Inferior parietal cortex (tissue), 1 donor: Measurements from ENCODE around the gene C1QTNF5.
"Not testable (repeated sequence)": the region's sequence is repeated elsewhere in the genome, so short reads cannot be mapped to it uniquely, and the experiment has no call there.

Experiments
- DNase-seq: peaks from one replicate; pipeline ENCODE4 v3.0.0-alpha.2; 2016; ENCODE audit errors: extremely low spot score

Gene C1QTNF5, protein sequence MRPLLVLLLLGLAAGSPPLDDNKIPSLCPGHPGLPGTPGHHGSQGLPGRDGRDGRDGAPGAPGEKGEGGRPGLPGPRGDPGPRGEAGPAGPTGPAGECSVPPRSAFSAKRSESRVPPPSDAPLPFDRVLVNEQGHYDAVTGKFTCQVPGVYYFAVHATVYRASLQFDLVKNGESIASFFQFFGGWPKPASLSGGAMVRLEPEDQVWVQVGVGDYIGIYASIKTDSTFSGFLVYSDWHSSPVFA

DNA sequence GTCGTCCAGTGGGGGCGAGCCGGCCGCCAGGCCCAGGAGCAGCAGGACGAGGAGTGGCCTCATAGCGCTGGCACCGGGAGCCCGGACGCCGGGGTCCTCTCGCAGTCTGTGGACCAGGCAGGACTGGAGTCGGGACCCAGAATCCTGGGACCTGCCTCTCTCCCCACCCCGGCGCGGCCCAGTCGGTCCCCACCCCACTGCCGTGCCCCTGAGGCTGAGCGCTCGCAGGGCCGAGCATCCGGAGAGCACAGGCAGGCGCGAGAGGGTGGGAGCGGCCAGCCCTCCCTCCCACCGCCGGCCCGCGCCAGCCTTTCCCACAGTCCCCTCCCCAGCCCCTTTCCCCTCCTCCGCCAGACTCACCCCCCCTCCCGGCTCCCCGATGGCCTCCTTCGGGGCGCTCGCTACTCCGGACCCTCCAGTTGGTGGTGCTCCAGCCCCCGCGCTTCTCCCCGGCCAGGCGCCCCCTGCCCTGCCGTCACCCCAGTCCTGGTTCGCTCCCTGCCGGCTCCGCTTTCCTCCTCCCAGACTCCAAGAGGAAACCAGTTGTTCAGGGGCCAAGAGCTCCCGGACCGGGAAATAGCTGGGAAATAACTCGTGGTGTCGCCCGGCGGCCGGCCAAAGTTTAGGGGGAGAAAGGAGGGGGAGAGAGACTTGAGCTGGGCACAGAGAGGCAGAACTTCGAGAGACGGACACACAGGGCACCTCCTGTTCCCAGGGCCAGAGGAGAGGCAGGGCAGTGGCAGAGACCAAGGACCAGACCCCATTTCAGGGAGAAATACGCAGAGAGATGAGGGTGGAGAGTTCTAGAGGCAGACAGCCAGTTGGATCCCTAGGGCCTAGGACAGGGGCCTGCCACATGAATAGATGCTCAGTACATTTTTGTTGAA is at the start of gene C1QTNF5:
Gene C1QTNF5 (minus strand): TSS at position 549 of the 887 bp plus-strand sequence. CDS start 486 bp downstream, at position 63.
- no peak for DNase-seq

DNA sequence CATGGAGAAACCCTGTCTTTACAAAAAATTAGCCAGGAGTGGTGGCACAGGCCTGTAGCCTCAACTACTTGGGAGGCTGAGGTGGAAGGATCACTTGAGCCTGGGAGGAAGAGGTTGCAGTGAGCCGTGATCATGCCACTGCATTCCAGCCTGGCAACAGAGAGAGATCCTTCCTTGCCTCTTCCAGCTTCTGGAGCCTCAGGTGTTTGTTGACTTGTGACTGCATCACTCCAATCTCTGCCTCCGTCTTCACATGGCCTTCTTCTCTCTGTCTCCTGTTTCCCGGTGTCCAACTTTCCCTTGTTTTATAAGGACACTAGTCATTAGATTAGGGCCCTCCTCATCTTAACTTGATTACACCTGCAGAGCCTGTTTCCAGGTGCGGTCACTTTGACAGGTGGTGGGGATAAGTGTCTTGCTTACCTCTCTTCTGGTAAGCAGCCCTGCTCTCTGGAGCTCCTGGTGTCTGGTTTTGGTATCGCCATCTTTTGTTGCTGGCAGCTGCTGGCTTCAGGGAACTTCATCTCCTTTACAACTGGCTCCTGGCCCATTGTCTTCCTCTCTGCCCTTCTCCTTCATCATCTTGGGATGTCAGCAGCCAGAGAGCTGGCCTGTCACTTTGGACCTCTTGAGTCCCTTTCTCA is 49.0 kb upstream of the C1QTNF5 start:
- DNase-seq = no peak

DNA sequence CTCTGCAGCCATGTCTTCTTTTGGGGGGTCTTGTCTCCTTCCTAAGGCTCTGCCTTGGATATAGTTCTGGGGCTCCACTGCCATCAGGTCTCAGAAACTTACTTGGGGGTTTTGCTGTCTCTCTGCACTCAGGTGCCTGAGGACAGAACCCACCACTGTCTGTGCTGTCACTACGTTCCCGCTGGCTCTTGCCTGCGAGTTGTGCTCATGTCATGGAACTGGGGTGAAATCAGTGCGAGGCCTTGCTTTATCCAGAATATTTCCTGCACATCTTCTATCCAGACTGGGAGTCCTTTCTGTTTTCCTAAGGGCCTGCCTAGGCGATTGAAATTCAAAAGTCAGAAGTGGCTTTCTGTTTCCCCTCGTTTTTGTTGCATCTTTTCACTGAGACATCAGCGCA is 47.4 kb upstream of the C1QTNF5 start:
- no peak for DNase-seq

DNA sequence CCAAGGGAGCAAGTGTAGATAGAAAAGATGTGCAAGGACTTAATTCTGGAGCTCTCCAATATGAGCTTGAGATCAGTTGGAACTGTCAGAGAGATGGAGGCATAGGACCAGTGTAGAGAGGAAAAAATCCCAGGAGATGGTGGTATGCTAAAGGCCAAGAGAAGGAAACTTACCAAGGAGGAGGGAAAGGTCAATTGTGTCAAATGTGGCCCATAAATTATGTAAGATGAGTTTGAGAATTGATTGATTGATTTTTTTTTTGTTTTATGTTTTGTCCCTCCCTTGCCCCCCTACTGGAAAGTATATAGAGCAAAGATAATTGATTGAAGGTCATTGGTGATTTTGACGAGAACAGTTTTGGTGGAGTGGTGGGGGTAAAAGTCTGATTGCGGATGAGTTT is 43.6 kb upstream of the C1QTNF5 start:
- DNase-seq = no peak

DNA sequence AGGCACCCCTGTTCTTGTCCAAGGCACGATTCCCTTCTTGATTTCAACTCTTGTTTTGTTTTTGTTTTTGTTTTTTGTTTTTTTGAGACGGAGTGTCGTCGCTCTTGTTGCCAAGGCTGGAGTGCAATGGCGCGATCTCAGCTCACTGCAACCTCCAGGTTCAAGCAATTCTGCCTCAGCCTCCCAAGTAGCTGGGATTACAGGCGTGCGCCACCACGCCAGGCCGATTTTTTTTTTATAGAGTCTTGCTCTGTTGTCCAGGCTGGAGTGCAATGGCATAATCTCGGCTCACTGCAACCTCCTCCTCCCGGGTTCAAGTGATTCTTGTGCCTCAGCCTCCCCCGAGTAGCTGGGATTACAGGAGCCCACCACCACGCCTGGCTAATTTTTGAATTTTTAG is 41.8 kb upstream of the C1QTNF5 start:
- DNase-seq = not testable (repeated sequence)

DNA sequence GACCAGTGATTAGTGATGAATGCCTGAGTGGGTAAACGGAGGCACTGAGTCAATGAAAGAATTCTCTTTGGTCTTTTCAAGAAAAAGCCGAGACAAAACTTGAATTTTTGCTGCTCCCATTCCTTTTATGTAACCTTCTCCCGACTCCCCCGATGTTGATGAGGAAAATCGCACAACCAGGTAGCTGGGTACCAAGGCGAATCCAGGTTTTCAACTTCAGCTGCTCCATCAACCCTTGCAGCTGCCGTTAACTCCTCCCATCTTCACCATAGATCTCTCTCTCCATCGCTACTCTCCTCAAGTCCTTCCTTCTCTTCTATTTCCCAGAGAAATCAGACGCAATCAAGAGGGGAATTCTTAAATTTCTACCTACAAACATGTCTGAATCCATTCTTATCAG is 41.4 kb upstream of the C1QTNF5 start:
- DNase-seq = no peak

DNA sequence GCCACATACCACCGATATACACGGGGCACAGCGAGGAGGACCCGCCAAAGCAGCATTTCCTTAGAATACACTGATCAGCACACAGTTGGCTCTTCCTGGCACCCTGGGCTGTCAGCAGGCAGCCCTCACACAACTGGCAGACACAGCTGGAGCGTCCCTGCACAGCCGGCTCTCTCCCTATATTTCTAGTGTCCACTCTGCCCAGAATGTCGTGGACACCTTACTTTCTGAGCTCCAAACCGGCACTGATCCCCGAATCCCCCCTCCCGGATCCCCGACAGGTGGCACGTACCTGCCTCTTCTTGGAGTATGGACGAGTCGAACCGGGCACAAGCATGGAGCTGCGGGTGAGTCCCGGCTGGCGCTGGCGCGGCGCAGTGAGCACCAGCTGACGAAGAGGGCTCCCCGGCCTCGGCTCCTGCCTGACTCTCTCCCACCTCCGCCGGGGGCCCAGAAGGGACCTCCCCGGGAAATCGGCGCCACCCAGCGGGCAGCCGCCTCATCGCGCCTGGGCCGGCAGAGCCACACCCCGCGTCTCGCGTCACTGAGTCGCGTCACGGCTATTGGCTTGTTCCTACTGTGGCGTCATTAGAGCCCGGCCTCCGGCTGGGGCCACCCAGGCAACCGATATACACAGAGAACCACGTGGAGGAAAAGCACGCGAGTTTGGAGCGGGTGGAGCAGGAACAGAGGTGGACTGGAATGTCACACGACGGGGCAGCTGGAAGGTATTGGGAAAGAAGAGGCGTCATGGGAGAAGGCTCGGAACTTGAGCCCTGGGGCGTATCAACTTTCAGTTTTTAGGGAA is 40.7 kb upstream of the C1QTNF5 start, which contains the start of gene USP2:
Gene USP2 (minus strand): TSS at position 510 of the 808 bp plus-strand sequence. CDS start 8,210 bp downstream, outside the sequence.
- DNase-seq = peak; percentile 98

DNA sequence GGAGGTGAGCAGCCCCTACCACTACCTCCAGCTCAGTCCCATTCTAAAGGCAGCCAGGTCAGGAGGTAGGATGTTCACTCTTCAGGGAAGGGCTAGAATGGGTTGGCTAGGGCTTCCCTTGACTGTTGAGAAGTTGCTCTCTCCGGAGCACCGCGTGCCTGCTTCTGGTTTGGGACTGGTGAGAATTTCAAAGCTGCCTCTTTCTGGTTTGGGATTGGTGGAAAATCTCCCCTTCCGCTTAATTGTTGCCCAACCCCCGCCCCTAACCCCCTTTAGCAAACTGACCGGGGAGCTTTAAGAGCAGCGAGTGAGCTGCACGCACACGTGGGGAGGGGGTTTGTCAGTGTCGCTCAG is 40.1 kb upstream of the C1QTNF5 start:
- no peak for DNase-seq

DNA sequence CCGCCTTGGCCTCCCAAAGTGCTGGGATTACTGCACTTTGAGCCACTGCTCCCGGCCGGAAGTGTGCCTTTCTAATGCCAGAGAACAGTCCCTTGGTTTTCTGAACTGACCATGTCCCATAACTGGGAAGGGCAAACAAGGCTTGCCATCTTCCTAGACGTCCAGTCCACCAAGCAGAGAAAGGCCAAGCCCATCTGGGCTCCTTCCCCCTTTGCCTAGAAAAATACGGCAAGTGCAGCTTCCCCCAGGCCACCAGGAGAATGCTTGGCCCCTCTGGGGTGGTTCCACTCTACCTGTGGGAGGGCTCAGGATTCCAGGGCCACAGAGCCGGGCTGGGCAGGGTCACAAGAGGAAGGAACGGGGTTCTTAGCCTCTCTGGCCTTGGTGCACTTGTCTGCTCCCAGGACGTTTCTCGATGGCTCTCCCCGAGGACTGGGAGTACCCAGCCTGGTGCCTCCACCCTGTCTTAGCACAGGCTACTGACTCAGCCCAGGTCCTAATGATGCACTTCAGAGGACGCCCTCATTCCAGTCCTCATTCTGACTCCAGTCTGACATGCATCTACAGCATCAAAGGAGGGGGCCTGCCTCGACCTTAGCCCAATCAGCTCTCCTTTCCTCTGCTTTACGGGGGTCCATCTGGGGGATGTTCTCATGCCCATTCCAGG is 39.6 kb upstream of the C1QTNF5 start:
- no peak for DNase-seq

DNA sequence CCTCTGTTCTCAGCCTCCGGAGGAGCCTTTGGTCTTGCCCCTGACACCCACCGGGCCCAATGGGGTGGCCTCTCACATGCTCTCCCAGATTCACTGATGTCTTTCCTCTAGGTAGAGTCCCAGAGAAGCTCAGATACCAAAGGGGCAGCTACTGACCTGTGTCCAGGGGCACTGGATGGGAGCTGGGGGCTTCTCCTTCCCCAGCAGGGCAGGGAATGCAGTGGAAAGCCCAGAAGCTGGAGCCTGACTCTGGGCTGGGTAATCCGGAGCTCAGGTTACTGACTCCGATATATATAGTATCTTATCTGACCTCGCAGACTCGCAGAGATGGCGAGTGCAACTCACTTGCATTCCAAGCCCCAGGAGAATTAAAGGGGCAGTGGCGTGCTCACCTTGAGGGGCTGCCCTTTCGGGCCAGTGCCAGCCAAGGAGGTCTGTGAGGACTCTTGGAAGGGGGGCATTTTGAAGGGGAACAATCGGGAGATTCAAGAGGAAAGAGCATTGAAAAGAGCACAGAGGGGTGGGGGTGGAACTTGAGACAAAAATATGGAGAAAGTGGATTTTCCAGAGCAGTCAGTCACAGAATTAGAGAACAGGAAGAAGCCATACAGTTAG is 38.3 kb upstream of the C1QTNF5 start:
- no peak for DNase-seq

DNA sequence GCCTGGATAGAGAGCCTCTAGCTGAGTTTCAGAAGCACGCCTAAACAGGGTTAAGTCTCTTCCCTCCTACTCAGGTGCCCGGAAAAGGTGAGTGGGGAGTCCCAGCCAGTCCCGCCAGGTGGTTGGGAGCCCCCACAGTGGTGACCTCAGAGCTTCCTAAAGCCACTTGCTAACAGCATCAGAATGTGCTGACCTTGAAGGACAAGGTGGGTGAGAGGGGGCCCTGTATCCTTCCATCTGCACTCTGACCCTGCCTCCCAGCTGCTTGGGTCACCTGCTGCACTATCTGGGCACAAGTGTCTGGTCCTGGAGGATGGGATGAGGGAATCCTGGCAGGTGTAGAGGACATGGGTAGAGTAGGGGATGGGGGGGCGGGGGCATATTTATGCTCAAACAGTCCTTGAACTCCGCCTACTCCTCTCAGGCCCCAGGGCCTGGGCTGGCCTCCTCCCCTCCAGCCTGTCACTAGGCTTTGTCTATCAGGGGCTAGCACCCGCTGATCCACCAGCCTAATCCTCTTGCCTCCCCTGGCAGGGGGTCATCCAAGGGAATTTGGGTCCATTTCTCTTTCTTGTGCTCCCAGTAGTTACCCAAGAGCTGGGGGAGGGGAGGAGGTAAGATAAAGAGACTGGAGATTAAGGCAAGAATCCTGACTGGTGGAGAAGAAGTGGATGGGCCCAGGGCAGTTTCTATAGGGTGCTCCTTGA is 37.4 kb upstream of the C1QTNF5 start:
- no peak for DNase-seq

DNA sequence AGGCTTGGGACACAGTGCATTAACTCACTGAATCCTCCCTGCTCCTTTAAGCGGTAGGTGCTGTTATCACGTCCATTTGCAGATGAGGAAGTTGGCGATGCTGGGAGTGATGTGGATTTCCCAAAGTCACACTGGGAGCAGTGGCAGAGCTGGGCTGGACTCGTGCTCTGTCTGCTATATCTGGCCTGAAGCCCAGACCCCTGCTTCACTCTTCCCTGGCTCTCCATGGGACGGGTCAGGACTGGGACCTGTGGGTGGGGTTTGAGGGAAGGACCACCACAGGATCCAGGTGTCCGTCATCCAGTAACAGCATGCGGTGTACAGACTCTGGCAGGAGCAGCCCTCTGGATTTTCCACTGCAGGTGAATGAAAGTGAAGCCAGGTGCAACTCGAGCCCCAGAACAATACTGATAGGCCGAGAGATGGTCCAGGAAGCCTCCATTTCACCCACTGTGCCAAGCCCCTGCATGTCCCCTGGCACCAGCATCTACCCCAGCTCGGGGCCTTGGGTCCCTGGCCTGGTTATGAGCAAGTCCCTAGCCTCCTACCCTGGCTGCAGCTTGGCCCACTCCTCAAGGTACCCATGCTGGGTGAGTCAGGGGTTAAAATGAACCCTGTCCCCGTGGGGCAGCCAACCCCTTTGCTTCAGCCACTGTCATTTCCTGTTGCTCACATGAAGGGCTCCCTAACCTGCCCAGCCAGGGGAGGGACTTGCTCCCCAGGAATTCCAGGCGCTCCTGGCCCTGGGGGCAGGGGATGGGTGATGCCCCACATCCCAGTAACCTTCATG is 36.6 kb upstream of the C1QTNF5 start:
- DNase-seq = no peak

DNA sequence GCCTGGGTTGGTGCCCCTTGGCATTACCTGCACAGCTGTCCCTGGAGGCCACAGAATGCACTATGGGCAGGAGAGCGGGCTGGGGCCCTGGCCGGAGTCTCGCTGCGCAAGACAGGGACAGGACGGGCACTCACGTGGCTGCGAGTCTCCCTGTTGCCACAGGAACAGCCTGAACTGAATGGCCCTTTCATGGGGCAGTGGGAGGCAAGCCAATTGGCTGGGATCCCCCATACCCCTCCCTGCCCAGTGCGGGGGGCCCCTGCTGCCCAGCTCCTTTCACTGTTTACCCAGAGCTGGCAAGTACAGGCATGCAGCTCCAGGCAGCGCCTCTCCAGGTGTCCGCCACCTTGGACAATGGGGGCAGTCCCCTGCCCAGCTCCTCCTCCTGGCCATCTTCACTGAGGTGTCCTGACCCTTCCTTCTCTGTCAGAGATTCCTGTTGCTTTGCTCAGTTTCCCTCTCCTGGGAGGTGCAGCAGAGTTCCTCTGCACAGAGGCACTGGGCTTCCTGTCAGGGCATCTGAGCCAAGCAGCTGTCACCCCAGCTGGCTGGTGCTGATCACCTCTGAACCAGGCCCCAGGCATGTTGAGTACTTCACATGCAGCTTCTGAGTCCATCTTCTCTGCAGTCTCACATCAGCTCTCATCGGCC is 35.6 kb upstream of the C1QTNF5 start:
- DNase-seq = peak; percentile 90

DNA sequence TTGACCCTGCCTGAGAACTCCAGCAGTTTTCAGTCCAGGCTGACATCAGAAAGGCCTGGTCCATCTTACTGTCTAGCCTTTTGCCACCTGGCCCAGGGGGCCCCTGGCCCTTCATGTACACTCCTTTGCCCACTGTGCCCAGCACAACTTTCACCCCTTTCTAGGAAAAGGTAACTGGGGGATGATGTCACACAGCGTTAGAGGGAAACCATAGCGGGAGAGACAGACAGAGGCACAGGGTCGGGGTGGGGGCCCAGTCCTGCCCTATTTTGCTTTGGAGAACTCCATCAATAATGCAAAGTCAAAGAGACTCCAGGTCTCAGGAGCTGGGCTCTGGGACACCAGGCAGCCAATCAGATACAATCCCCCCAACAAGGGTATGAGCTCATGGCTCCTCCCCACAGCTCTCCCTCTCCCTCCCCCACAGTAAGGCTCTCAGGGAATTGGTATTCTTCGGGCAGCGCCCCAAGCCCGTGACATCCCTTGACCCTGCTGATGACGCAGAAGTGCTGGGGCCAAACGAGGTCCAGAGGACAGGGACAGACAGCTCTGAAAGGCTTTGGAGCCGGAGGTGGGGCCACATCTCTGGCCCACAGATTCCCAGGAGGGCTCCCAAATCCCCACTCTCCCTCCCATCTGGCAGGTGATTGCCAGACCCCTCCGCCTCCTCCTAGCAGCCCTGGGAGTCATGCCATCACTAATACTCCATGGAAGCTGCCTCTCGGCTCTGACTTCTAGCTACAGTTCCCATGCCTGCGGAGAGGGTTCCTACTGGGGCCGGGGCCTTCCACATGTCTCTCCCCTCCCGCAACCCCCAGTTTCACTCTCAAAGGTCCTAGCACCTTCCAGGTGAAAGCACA is 34.9 kb upstream of the C1QTNF5 start:
- DNase-seq = peak; percentile 72

DNA sequence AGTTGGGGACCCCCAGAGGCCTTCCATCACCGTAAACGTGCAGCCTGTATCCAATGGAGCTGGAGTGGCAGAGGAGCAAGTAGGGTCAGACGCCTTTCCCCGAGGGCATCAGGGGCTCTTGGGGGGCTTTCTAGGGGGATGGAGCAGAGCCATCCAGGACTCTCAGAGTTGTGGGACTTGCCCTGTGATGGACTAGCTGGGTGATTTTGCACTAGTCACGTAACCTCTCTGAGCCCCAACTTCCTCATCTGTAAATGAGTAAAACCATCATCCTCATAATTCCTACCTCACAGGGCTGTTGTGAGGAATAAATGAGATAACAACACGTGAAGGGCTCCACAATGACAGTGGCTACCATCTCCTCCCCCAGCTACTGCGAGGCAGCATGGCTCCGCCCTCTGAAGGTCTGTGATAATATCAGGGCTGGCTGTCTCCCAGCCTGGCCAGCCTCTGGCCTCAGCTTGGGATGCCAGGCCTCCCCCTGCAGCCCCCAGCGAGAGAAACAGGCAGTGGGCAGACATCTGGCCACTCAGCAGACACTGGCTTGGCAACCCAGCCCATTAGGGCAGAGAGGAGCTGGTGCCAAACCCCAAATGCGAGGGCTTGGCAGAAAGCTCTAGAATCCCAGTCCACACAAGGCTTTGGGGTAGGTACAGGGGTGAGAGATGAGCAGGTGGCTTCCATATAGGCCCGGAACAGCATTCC is 34.1 kb upstream of the C1QTNF5 start:
- DNase-seq = no peak

DNA sequence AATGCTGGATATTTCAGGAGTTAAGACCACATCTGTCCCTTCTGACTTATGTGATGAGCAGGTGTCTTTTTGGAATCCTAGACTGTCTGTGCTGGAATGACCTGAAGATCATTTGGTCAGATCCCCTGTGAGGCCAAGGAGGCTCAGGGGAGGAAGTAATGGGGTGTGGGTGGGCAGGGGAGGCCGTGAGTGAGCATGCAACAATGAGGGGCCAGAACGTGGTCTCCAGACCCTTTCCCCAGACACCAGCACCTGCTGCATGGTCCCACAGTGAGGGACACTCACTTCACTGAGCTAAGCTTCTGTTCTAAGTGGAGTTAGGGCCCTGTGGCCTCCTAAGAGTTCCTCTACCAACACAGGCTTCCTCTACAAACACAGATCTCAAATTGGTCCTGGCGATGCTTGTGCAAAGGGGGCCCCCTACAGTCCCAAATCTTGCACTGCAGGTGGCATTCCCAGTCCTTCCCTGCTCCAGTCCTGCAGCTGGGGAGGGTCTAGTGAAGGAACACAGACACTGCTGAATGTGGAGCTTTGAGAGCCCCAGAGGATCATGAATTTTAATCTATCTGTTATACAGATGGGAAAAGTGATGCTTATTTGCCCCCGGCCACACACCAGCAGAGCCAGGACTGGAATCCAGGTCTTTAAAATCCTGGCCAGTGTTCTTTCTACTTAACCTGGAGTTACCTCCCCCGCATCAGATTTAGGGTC is 33.4 kb upstream of the C1QTNF5 start:
- DNase-seq = peak; percentile 92
